Ishikawa (cell line): ENCODE measurements around the gene REV1.

Experiments
- CREB1 ChIP-seq: IDR thresholded peaks from 2 replicates; pipeline ENCODE4 v1.6.1; 2012; ENCODE audit warnings: low read depth
- EGR1 ChIP-seq: IDR thresholded peaks from 2 replicates; pipeline ENCODE4 v1.6.1; 2012
- EP300 ChIP-seq: IDR thresholded peaks from 2 replicates; pipeline ENCODE4 v1.6.1; 2012; ENCODE audit warnings: borderline replicate concordance
- FOXM1 ChIP-seq: IDR thresholded peaks from 2 replicates; pipeline ENCODE4 v1.6.1; 2012; ENCODE audit warnings: low read depth, borderline replicate concordance
- RAD21 ChIP-seq: IDR thresholded peaks from 2 replicates; pipeline ENCODE4 v1.6.1; 2012; ENCODE audit warnings: low read depth
- REST ChIP-seq: IDR thresholded peaks from 2 replicates; pipeline ENCODE4 v1.6.1; 2012; ENCODE audit warnings: low read depth, mild to moderate bottlenecking
- YY1 ChIP-seq: IDR thresholded peaks from 2 replicates; pipeline ENCODE4 v1.6.1; 2012; ENCODE audit warnings: low read depth

GRCh38 chr2:99376254-99376864 lies 113.5 kb downstream of the REV1 start:
- TF ChIP-seq EGR1 (no peak), REST (no peak), RAD21 (no peak), FOXM1 (no peak), EP300 (no peak), YY1 (no peak), CREB1 (no peak)
